ENCODE measurements around the gene STC2.

DNA sequence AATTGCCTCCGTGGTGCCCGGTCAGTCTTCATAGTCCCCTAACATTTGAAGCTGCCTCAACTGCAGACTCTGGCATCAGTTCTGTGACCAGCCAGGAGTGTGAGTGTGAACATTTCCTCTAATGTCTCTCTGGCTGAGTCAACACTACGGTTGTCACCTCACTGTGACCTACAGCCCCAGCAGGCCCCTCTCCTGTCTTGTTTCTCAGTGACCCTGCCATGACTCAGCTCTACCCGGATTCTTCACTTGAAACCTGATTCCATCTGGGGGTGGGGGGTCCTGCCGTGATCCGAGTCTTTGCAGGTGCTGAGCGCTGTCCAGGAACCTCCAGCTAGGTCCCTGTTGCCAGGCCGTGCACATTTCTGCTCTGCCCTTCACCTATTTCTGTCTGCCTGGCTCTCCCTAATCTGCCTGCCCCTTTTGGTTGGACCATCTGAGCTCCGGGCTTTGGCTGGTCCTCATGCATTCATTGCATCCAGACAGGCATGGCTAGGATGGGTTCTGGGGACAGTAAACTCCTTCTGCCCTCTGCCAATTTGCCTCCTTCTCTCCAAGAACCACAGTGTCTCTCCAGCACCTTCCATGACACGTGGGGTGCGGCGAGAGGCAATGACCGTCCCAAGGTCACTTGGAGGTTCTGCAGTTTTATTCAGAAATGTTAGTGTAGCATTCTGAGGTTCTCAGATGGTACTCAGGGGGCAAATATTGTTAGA lies 24.2 kb downstream of the STC2 start:
- TF ChIP-seq, protein P1, sequence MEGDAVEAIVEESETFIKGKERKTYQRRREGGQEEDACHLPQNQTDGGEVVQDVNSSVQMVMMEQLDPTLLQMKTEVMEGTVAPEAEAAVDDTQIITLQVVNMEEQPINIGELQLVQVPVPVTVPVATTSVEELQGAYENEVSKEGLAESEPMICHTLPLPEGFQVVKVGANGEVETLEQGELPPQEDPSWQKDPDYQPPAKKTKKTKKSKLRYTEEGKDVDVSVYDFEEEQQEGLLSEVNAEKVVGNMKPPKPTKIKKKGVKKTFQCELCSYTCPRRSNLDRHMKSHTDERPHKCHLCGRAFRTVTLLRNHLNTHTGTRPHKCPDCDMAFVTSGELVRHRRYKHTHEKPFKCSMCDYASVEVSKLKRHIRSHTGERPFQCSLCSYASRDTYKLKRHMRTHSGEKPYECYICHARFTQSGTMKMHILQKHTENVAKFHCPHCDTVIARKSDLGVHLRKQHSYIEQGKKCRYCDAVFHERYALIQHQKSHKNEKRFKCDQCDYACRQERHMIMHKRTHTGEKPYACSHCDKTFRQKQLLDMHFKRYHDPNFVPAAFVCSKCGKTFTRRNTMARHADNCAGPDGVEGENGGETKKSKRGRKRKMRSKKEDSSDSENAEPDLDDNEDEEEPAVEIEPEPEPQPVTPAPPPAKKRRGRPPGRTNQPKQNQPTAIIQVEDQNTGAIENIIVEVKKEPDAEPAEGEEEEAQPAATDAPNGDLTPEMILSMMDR (IDR thresholded peaks at IDR 0.05; ENCODE audit: low read depth, low read length, poor library complexity, severe bottlenecking): no peak
- TF ChIP-seq EZH2phosphoT487 (IDR thresholded peaks at IDR 0.05; ENCODE audit: borderline replicate concordance, low read length): no peak

Measured in DOHH2 (cell line).